ENCODE data around the gene CTIF. TPM values are rescaled to one million over a fixed set of nuclear protein-coding genes. Genes with fewer than 3 reads are reported as not detected.

Gene CTIF
- polyA plus RNA-seq, 3 donors, result 0.38 to 8.7 (median 1.2) TPM

- no peak overlapping the region for H3K4me3 ChIP-seq (replicated peaks in 1 of 3; ENCODE audit: low read depth in 2 of 3, low read length in 3 of 3)
- 88% methylated on average over 5 of the region's 8 CpGs for WGBS (ENCODE audit: insufficient coverage)
- intact Hi-C loops (cut with micrococcal nuclease), result no loop called here
- Mint-ChIP-seq H3K27me3 (ENCODE audit: low read depth in 3 of 3) (peaks cover 0 to 5% (median 0%) of the 10 kb centered on the region in 3 donors), H3K36me3 (peaks cover 1 to 16% of the 10 kb centered on the region in 2 donors), H3K4me3 (no peak overlapping the region), H3K27ac (no peak overlapping the region), H3K9me3 (peaks cover 0 to 9% (median 5%) of the 10 kb centered on the region in 7 donors), H3K4me1 (peaks cover 41% of the 10 kb centered on the region)
- TF ChIP-seq, protein P1, sequence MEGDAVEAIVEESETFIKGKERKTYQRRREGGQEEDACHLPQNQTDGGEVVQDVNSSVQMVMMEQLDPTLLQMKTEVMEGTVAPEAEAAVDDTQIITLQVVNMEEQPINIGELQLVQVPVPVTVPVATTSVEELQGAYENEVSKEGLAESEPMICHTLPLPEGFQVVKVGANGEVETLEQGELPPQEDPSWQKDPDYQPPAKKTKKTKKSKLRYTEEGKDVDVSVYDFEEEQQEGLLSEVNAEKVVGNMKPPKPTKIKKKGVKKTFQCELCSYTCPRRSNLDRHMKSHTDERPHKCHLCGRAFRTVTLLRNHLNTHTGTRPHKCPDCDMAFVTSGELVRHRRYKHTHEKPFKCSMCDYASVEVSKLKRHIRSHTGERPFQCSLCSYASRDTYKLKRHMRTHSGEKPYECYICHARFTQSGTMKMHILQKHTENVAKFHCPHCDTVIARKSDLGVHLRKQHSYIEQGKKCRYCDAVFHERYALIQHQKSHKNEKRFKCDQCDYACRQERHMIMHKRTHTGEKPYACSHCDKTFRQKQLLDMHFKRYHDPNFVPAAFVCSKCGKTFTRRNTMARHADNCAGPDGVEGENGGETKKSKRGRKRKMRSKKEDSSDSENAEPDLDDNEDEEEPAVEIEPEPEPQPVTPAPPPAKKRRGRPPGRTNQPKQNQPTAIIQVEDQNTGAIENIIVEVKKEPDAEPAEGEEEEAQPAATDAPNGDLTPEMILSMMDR (IDR thresholded peaks at IDR 0.05), result no peak
- no peaks in the 10 kb centered on the region for H3K36me3 ChIP-seq (replicated peaks in 1 of 2; ENCODE audit: control insufficient read depth in 1 of 2, insufficient read depth in 2 of 2, low read length in 2 of 2)
- no peak overlapping the region for H3K9ac ChIP-seq (ENCODE audit: insufficient read depth, low read length, poor library complexity, severe bottlenecking)
- H2AFZ ChIP-seq (ENCODE audit: insufficient read depth, low read depth, low read length, poor library complexity, severe bottlenecking), result no peak overlapping the region
- no peaks in the 10 kb centered on the region for H3K79me2 ChIP-seq (ENCODE audit: insufficient read depth, low read length)
- H3K9me3 ChIP-seq (replicated peaks in 1 of 2; ENCODE audit: control insufficient read depth in 1 of 2, insufficient read depth in 1 of 2, low read length in 2 of 2), result no peaks in the 10 kb centered on the region
- no peak for DNase-seq
- H3K27me3 ChIP-seq (ENCODE audit: control insufficient read depth in 2 of 2, insufficient read depth in 2 of 2, low read length in 2 of 2), result no peaks in the 10 kb centered on the region
- H3K27ac ChIP-seq (ENCODE audit: low read depth in 1 of 2, low read length in 2 of 2), result no peak overlapping the region
- H3K4me1 ChIP-seq (ENCODE audit: control insufficient read depth in 1 of 2, insufficient read depth in 2 of 2, low read length in 2 of 2), result peaks cover 32 to 38% of the 10 kb centered on the region in 2 donors
- no peaks in the 10 kb centered on the region for H4K20me1 ChIP-seq (ENCODE audit: insufficient read depth, low read length)
- H3K4me2 ChIP-seq (replicated peaks; ENCODE audit: extremely low read depth, low read length, poor library complexity, severe bottlenecking), result no peak overlapping the region
Measured at GRCh38 chr18:48729404-48729803, 190.6 kb downstream of the CTIF start.

DNA sequence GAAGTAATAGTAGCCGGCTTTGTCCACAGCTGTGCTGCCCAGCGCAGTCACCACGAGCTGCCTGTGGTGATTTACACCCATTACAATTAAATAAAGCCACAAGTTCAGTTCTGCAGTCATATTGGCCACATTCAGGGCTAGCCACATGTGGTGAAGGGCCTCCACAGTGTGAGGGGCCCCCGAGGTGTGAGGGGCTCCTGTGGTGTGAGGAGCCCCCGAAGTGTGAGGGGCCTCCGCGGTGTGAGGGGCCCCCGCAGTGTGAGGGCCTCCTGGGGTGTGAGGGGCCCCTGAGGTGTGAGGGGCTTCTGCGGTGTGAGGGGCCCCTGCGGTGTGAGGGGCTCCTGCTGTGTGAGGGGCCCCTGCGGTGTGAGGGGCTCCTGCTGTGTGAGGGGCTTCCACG, 191.2 kb downstream of the CTIF start:
- Mint-ChIP-seq H3K27ac (no peak overlapping the region), H3K4me1 (peaks cover 43% of the 10 kb centered on the region), H3K36me3 (peaks cover 0 to 16% of the 10 kb centered on the region in 2 donors), H3K27me3 (ENCODE audit: low read depth in 3 of 3) (peaks cover 0 to 5% (median 0%) of the 10 kb centered on the region in 3 donors), H3K9me3 (peaks cover 0 to 9% (median 5%) of the 10 kb centered on the region in 7 donors), H3K4me3 (no peak overlapping the region)
- Histone ChIP-seq H3K9ac (ENCODE audit: insufficient read depth, low read length, poor library complexity, severe bottlenecking) (no peak overlapping the region), H3K4me2 (replicated peaks; ENCODE audit: extremely low read depth, low read length, poor library complexity, severe bottlenecking) (no peak overlapping the region), H3K4me3 (replicated peaks in 1 of 3; ENCODE audit: low read depth in 2 of 3, low read length in 3 of 3) (no peak overlapping the region), H3K4me1 (ENCODE audit: control insufficient read depth in 1 of 2, insufficient read depth in 2 of 2, low read length in 2 of 2) (peaks cover 34 to 44% of the 10 kb centered on the region in 2 donors), H3K27ac (ENCODE audit: low read depth in 1 of 2, low read length in 2 of 2) (no peak overlapping the region), H3K9me3 (replicated peaks in 1 of 2; ENCODE audit: control insufficient read depth in 1 of 2, insufficient read depth in 1 of 2, low read length in 2 of 2) (no peaks in the 10 kb centered on the region), H3K36me3 (replicated peaks in 1 of 2; ENCODE audit: control insufficient read depth in 1 of 2, insufficient read depth in 2 of 2, low read length in 2 of 2) (no peaks in the 10 kb centered on the region), H2AFZ (ENCODE audit: insufficient read depth, low read depth, low read length, poor library complexity, severe bottlenecking) (no peak overlapping the region), H4K20me1 (ENCODE audit: insufficient read depth, low read length) (no peaks in the 10 kb centered on the region), H3K79me2 (ENCODE audit: insufficient read depth, low read length) (no peaks in the 10 kb centered on the region), H3K27me3 (ENCODE audit: control insufficient read depth in 2 of 2, insufficient read depth in 2 of 2, low read length in 2 of 2) (no peaks in the 10 kb centered on the region)
- no peak for DNase-seq
- 84% methylated on average over 6 of the region's 12 CpGs for WGBS (ENCODE audit: insufficient coverage)
- intact Hi-C loops (cut with micrococcal nuclease), result no loop called here
- TF ChIP-seq, protein P1 (IDR thresholded peaks at IDR 0.05), result no peak
